GM13977 (cell line): ENCODE results near the gene CFAP91.
A peak's percentile ranks its signal among the peaks of the same experiment; 100 is the strongest.

ENCODE experiments used
- DNase-seq: peaks from one replicate; pipeline ENCODE4 v3.0.0; 2012; ENCODE audit warnings: low spot score
- in situ Hi-C: fragments of 300-500 bp; cut with MboI; formaldehyde crosslinking; loops from one replicate; pipeline ENCODE4 v1.12.0; 2022; ENCODE audit warnings: low sequenced_read_pairs, low pct_unique_long_range_greater_than_20kb, mixed read lengths, inconsistent platforms; ENCODE audit not compliant: unreplicated experiment
- TF ChIP-seq, protein P1 (sequence below): IDR thresholded peaks from 2 replicates; pipeline ENCODE4 v1.5.1; 2012; ENCODE audit warnings: mild to moderate bottlenecking, control low read depth; ENCODE audit not compliant: insufficient read depth; ENCODE audit errors: extremely low read depth, missing control alignments

Gene CFAP91

GRCh38 chr3:119690043-119690656 is 12.7 kb upstream of the CFAP91 start:
- no peak for DNase-seq
- in situ Hi-C loops: loop anchor here (25.0 kb wide), 1 partner anchor 553 kb away; the partner anchor contains the start of gene TEX55

GRCh38 chr3:119695480-119695879 is 7.3 kb upstream of the CFAP91 start:
- TF ChIP-seq, protein P1, sequence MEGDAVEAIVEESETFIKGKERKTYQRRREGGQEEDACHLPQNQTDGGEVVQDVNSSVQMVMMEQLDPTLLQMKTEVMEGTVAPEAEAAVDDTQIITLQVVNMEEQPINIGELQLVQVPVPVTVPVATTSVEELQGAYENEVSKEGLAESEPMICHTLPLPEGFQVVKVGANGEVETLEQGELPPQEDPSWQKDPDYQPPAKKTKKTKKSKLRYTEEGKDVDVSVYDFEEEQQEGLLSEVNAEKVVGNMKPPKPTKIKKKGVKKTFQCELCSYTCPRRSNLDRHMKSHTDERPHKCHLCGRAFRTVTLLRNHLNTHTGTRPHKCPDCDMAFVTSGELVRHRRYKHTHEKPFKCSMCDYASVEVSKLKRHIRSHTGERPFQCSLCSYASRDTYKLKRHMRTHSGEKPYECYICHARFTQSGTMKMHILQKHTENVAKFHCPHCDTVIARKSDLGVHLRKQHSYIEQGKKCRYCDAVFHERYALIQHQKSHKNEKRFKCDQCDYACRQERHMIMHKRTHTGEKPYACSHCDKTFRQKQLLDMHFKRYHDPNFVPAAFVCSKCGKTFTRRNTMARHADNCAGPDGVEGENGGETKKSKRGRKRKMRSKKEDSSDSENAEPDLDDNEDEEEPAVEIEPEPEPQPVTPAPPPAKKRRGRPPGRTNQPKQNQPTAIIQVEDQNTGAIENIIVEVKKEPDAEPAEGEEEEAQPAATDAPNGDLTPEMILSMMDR: no peak
- DNase-seq: no peak
- in situ Hi-C loops: loop anchor here (25.0 kb wide), 1 partner anchor 558 kb away; the partner anchor contains the start of gene TEX55

More at GRCh38 chr3:119690043-119690656, 12.7 kb upstream of the CFAP91 start:
- TF ChIP-seq, protein P1: peak; percentile 44

- in situ Hi-C loops: loop anchor here (25.0 kb wide), 1 partner anchor 560 kb away; the partner anchor contains the start of gene TEX55
Observed at GRCh38 chr3:119697394-119697793, 5.4 kb upstream of the CFAP91 start.

GRCh38 chr3:119700269-119700919 is 2.4 kb upstream of the CFAP91 start:
- TF ChIP-seq, protein P1: no peak
- DNase-seq: peak; percentile 26
- in situ Hi-C loops: no loop called here

More at GRCh38 chr3:119697394-119697793, 5.4 kb upstream of the CFAP91 start:
- no peak for DNase-seq
- TF ChIP-seq, protein P1: no peak

DNA sequence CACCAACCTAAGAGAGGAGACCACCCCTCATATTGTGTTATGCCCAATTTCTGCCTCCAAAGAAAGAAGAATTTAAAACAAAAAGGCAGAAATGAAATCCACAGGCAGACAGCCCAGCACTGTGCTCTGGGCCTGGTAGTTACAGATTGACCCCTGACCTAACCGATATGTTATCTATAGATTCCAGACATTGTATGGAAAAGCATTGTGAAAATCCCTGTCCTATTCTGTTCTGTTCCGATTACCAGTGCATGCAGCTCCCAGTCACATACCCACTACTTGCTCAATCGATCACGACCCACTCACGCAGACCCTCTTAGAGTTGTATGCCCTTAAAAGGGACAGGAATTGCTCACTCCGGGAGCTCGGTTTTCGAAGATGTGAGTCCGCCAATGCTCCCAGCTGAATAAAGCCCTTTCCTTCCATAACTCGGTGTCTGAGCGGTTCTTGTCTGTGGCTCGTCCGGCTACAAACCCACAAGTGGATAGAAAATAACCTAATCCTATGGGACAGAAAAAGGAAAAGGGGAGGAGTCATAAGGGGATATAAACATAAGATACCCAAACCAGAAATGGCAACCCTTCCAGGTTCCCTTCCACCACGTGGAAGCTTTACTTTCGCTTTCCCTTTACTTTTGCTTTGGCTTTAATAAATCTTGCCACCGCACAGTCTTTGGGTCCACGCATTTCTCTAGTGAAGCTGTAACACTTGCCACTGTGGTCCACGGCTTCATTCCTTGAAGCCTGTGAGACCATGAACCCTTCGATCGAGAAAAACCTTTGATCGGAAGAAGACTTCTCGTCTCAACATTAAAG is 1.7 kb upstream of the CFAP91 start:
- DNase-seq: no peak
- in situ Hi-C loops: no loop called here
- TF ChIP-seq, protein P1: no peak

GRCh38 chr3:119703820-119704531 is 1.2 kb downstream of the CFAP91 start:
- in situ Hi-C loops: no loop called here
- no peak for DNase-seq
- TF ChIP-seq, protein P1: no peak
